ENCODE measurements around the gene SPANXB1.
"Not testable (repeated sequence)": the region's sequence is repeated elsewhere in the genome, so short reads cannot be mapped to it uniquely, and the experiment has no call there.

The SPANXB1 gene, protein sequence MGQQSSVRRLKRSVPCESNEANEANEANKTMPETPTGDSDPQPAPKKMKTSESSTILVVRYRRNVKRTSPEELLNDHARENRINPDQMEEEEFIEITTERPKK

DNA sequence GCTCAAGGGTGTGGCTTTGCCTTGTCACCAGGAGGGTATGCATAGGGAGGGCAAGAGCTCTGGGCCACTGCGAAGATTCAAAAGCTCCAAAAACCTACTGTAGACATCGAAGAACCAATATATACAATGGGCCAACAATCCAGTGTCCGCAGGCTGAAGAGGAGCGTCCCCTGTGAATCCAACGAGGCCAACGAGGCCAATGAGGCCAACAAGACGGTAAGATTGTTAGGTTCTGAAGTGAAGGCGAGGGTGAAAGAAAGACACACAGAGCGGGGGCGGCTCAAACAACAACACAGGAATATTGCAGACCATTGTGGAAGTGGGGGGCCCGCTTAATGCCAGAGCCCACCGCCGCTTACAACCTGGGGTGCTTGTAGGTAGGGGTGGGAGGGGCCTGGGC lies at the start of gene SPANXB1:
Gene SPANXB1 (plus strand): TSS at position 27 of the 400 bp plus-strand sequence. CDS start 100 bp downstream, at position 127.
- not testable (repeated sequence) for DNase-seq (ENCODE audit: low read depth, low spot score)

DNA sequence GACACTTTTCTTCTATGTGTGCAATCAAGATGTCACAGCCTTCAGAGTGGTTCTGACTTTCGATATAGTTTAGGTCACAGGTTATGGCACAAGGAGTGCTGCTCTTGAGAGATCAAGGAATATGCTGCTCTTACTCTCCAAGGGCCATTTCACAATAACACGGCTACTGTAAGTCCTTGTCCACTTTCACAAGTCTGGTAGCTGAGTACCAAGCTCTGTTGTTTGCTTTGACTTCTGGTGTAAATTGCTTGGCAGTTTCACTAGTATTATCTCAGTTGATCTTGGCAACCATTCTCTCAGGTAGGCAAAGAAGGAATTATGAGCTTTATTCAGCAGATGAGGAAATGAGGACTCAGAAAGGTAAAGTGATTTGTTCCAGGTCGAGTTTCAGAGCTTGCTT lies 35.4 kb upstream of the SPANXB1 start:
- no peak for DNase-seq (ENCODE audit: low read depth, low spot score)

DNA sequence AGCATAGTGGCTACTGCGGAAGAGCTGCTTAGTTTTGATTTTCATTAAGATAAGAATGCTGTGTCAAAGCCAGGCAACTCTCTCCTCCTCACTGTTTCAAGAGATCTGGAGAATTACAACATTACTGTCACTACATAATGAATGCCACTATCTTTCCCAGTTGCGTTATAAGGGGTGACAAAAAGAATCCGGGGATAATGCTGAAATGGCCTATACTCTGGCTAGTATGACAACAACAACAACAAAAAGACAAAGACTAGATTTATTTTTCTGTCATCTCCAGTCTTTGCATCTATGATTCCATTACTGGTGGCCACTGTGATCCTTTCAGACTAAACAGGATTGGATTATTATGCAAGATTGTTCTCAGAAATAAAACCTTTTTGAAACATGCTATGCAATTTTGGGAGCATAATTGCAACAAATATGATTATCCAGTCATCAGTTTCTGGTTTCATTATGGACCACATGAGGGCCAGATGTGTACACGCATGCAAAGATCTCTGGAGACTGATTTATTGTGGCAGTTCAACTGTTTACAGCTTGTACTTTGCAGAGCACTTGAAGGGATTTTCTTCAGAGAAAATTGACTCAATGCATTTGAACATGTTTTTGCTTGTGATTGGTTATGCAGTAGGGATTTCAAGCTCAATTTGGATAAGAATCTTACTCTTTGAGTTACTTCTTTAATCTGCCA lies 31.1 kb upstream of the SPANXB1 start:
- no peak for DNase-seq (ENCODE audit: low read depth, low spot score)

DNA sequence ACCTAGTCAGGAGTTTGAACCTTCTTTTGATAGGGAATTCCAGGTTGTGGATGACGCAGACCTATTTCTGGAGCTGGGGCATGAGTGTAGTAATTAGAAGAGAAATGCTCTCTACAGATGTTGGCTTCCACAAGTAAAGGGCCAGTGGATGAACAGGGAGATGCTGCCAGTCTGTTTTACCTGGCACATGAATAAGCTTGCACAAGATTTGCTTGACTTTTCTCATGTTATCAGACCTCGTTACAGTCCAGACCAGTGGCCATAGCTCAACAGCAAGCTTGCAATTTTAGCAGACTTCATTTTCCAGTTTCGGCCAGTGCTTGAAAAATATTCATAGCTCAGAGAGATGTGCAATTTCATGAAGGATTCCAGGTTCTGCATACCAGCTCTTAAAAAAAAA lies 26.9 kb upstream of the SPANXB1 start:
- no peak for DNase-seq (ENCODE audit: low read depth, low spot score)

DNA sequence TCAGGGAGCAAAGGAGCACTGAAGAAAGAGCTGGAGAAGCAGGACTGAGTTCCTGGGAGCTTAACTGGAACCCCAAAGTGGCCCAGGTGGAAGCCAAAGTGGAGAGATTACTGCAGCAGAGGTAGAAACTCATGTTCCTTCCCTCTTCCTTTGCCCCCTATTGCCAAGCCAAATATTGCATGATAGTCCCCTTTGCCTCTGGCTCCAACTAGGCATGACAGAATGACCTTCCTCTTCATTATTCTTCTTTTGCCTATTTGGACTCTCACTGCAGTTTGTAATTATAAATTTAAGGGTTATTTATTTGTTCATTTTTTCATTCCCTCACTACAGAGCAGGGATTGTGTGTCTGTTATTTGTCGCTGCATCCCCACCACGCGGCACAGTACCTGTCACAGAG lies 22.1 kb upstream of the SPANXB1 start:
- no peak for DNase-seq (ENCODE audit: low read depth, low spot score)

DNA sequence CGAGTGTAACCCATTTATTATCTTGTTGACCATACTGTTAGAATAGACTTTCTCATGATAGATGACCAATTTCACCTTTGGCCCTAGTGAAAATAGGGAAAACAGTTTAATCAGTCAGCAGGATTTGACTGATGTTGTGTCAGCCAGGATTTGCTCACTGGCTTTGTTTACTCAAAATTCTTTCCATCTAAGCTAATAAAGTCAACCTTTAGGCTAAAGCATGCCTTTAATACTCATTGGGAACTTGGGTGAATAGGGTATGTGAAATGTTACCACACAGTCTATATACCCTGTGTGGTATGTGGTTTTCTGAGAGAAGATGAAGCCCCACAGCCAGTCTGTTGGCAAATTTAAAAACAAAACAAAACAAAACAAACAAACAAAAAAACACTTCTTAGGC lies 18.7 kb upstream of the SPANXB1 start:
- DNase-seq (ENCODE audit: low read depth, low spot score), result no peak

DNA sequence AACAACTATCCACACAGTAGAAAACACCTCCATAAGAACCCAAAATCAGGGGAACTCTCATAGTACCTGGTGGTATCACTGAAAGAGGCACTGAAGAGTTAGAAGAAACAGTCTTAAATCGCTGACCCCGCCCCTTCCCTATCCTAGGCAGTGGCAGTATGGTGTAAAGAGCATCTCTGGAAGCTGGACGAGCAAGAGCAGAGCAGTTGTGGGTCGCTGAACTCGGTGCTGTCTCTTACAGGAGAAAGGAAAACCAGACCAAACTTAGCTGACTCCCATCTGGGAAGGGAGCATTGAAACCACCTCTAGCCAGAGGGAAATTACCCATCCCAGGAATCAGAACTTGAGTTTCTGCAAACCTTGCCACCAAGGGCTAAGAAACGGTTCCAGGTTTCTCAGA lies 2.8 kb downstream of the SPANXB1 start:
- DNase-seq (ENCODE audit: low read depth, low spot score), result not testable (repeated sequence)

DNA sequence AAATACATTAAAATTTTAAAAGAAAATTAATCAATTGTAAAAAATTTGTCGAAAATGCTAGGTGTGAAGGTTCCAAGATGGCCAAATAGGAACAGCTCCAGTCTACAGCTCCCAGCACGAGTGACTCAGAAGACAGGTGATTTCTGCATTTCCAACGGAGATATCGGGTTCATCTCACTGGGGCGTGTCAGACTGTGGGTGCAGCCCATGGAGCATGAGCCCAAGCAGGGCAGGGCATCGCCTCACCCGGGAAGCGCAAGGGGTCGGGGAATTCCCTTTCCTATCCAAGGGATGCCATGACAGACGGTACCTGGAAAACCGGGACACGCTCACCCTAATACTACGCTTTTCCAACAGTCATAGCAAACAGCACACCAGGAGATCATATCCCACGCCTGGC lies 41.9 kb downstream of the SPANXB1 start:
- not testable (repeated sequence) for DNase-seq (ENCODE audit: low read depth, low spot score)

DNA sequence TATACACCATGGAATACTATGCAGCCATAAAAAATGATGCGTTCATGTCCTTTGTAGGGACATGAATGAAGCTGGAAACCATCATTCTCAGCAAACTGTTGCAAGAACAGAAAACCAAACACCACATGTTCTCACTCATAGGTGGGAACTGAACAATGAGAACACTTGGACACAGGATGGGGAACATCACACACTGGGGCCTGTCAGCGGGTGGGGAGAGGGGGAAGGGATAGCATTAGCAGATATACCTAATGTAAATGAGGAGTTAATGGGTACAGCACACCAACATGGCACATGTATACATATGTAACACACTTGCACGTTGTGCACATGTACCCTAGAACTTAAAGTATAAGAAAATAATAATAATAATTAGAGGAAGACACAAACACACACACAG lies 47.5 kb downstream of the SPANXB1 start:
- not testable (repeated sequence) for DNase-seq (ENCODE audit: low read depth, low spot score)

DNA sequence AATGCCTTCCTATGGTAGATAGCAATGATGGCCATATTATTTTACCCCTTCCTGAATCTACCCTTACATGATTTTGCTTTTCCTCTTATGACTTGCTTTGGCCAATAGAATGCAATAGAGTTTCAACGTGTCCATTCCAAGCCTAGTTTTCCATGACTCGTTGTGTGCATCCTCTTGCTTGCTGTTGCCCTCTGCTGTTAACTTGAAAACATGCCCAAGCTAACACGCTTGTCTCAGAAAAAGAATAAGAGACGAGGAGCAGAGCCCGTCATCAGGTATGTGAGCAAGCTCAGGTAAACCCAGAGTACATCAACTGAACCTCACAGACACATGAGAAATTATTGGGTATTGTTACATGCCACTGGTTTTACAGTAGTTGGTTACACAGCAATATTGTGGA lies 49.7 kb downstream of the SPANXB1 start:
- DNase-seq (ENCODE audit: low read depth, low spot score), result not testable (repeated sequence)

Measured in brain pericyte (primary cell).